AG09309 (cell line): Measurements from ENCODE around the gene IL34.

Source experiments
- DNase-seq: peaks from one replicate; pipeline ENCODE4 v3.0.0-alpha.2; 2010; ENCODE audit warnings: low read depth
- H3K4me3 ChIP-seq: 2 replicates; pipeline ENCODE4 v1.5.1; 2011; ENCODE audit warnings: mild to moderate bottlenecking, low read depth, low read length, moderate library complexity; ENCODE audit not compliant: control insufficient read depth
- CTCF ChIP-seq: IDR thresholded peaks from 2 replicates; pipeline ENCODE4 v1.5.1; 2011; ENCODE audit warnings: mild to moderate bottlenecking, low read depth, low read length, inconsistent platforms; ENCODE audit not compliant: insufficient read depth, control insufficient read depth; ENCODE audit errors: missing control alignments

The IL34 gene

GRCh38 chr16:70686376-70687101 lies 40.2 kb downstream of the IL34 start:
- no peak for TF ChIP-seq CTCF
- H3K4me3 ChIP-seq = peak overlapping the region; percentile 47
- DNase-seq = no peak

GRCh38 chr16:70687102-70687511 lies 40.7 kb downstream of the IL34 start:
- DNase-seq = no peak
- TF ChIP-seq CTCF = no peak
- no peak overlapping the region for H3K4me3 ChIP-seq

- TF ChIP-seq CTCF = no peak
- no peak overlapping the region for H3K4me3 ChIP-seq
- no peak for DNase-seq
Measured at GRCh38 chr16:70687671-70688245, 41.4 kb downstream of the IL34 start.

- H3K4me3 ChIP-seq = no peak overlapping the region
- no peak for TF ChIP-seq CTCF
- no peak for DNase-seq
Measured at GRCh38 chr16:70688246-70688742, 41.9 kb downstream of the IL34 start.

GRCh38 chr16:70689035-70689969 lies 42.9 kb downstream of the IL34 start:
- TF ChIP-seq CTCF = no peak
- no peak for DNase-seq
- no peak overlapping the region for H3K4me3 ChIP-seq
